ENCODE measurements around the gene MAN1A1.

DNA sequence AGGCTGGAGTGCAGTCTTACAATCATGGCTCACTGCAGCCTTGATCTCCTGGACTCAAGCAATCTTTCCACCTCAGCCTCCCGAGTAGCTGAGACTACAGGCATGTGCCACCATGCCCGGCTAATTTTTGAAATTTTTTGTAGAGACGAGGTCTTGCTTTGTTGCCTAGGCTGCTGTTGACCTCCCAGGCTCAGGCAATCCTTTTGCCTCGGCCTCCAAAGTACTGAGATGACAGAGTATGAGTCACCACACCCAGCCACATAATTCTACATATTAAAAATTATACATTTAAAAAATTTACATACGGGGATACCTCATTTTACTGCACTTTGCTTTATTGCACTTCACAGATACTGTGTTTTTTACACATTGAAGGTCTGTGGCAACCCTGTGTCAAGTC is 115.1 kb downstream of the MAN1A1 start:
- TF ChIP-seq, protein P1, sequence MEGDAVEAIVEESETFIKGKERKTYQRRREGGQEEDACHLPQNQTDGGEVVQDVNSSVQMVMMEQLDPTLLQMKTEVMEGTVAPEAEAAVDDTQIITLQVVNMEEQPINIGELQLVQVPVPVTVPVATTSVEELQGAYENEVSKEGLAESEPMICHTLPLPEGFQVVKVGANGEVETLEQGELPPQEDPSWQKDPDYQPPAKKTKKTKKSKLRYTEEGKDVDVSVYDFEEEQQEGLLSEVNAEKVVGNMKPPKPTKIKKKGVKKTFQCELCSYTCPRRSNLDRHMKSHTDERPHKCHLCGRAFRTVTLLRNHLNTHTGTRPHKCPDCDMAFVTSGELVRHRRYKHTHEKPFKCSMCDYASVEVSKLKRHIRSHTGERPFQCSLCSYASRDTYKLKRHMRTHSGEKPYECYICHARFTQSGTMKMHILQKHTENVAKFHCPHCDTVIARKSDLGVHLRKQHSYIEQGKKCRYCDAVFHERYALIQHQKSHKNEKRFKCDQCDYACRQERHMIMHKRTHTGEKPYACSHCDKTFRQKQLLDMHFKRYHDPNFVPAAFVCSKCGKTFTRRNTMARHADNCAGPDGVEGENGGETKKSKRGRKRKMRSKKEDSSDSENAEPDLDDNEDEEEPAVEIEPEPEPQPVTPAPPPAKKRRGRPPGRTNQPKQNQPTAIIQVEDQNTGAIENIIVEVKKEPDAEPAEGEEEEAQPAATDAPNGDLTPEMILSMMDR (conservative IDR thresholded peaks at IDR 0.05; ENCODE audit: low read depth, low read length) = no peak
- no peak for TF ChIP-seq EZH2phosphoT487 (IDR thresholded peaks at IDR 0.05; ENCODE audit: borderline replicate concordance, low read length)

All from PC-3 (cell line).